ENCODE measurements around the gene TBC1D3K.
"Not testable (repeated sequence)": the region's sequence is repeated elsewhere in the genome, so short reads cannot be mapped to it uniquely, and the experiment has no call there.

The TBC1D3K gene
- total RNA-seq, result 0 to 0.32 (median 0) reads per million in 9 experiments

DNA sequence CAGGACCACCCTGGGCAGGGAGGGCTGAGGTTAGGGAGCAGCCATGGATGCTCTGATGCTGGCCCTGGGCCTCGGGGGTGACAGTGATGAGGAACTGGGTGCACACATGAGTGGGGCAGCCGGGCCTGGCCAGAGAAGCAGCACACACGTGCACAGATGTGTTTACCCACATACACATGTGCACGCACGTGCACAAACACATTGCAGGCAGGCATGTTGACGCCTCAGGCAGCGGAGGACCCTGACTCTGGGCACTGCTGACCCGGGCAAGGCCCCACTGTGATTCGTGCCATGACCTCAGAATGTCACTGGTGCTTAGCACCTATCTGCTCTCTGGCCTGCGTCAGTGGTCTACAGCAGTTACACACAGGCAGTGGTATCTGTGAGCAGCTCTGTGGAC is at the start of gene TBC1D3K:
Gene TBC1D3K (plus strand): TSS at position 301 of the 400 bp plus-strand sequence. CDS start 1,585 bp downstream, outside the sequence.
- not testable (repeated sequence) for H3K27me3 Mint-ChIP-seq; ATAC-seq (replicated peaks); H3K27ac Mint-ChIP-seq; H3K4me3 Mint-ChIP-seq; H3K4me1 Mint-ChIP-seq (ENCODE audit: low read depth in 2 of 2); H3K9me3 Mint-ChIP-seq; DNase-seq; H3K36me3 Mint-ChIP-seq (ENCODE audit: insufficient read depth)

DNA sequence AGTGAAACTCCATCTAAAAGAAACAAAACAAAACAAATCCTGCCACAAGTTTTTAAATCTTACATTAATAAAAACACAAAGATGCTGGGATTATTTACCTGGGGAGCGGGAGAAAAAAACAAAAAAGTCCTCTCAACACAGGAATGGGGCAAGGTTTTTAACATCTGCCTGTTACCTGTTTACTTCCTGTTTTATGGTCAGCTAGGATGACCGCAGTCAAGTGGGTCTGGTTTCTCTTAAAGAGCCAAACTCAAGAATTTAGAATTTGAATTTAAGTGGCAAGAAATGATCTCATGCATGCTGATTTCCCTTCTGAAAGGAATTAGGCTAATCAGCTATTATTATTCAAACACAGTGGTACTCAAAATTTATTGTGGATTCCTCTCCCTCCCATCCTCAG is 39.7 kb upstream of the TBC1D3K start:
- Mint-ChIP-seq H3K4me3 (peak overlapping the region in 1 of 2 donors; percentile 17), H3K4me1 (ENCODE audit: low read depth in 2 of 2) (peaks cover 0 to 2% of the 10 kb centered on the region in 2 donors), H3K27ac (no peak overlapping the region), H3K27me3 (peaks cover 10 to 16% of the 10 kb centered on the region in 2 donors), H3K9me3 (no peaks in the 10 kb centered on the region), H3K36me3 (ENCODE audit: insufficient read depth) (no peaks in the 10 kb centered on the region)
- DNase-seq, result no peak
- no peak for ATAC-seq (replicated peaks)

DNA sequence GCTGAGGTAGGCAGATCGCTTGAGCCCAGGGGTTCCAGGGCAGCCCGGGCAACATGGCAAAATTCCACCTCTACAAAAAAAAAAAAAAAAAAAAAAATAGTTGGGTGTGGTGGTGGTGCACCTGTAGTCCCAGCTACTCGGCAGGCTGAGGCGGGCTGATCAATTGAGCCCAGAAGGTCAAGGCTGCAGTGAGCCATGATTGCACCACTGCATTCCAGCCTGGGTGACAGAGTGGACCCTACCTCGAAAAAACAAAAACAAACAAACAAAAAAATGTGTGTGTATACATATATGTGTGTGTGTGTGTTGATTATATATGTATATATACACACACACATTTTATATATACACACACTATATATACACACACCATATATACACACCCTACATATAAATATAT is 39.1 kb upstream of the TBC1D3K start:
- Mint-ChIP-seq H3K27me3 (peaks cover 17 to 22% of the 10 kb centered on the region in 2 donors), H3K9me3 (no peaks in the 10 kb centered on the region), H3K4me1 (ENCODE audit: low read depth in 2 of 2) (peaks cover 0 to 2% of the 10 kb centered on the region in 2 donors), H3K27ac (no peak overlapping the region), H3K36me3 (ENCODE audit: insufficient read depth) (no peaks in the 10 kb centered on the region), H3K4me3 (no peak overlapping the region)
- DNase-seq, result no peak
- no peak for ATAC-seq (replicated peaks)

DNA sequence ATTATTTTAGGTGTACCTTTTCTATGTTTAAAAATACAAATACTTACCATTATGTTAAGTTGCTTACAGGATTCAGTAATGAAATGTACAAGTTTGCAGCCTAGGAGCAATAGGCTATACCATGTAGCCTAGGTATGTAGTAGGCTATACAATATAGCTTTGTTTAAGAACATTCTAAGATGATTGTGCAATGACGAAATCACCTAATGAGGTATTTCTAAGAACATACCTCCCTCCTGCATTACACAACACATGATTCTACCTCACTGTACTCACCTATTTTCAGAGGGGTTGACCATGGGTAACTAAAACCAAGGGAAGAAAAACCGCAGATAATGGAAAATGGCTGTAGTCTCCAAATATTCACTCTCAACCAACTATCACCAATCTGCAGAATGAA is 35.3 kb upstream of the TBC1D3K start:
- Mint-ChIP-seq H3K27me3 (peaks cover 19 to 23% of the 10 kb centered on the region in 2 donors), H3K27ac (no peak overlapping the region), H3K4me1 (ENCODE audit: low read depth in 2 of 2) (peaks cover 0 to 2% of the 10 kb centered on the region in 2 donors), H3K9me3 (no peaks in the 10 kb centered on the region), H3K36me3 (ENCODE audit: insufficient read depth) (no peaks in the 10 kb centered on the region), H3K4me3 (no peak overlapping the region)
- DNase-seq (no peak), ATAC-seq (replicated peaks) (no peak)

DNA sequence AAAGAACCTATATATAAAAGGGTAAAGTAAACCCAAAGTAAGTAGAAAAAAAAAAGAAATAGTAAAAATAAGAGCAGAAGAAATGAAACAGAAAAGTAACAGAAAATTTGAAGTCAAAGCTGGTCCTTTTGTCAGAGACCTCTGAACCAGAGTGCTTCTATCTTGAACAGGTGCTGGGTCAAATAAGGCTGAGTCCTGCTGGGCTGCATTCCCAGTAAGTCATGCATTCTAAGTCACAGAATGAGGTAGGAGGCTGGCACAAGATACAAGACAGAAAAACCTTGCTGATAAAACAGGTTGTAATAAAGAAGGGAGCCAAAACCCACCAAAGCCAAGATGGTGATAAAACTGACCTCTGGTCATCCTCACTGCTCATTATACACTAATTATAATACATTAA is 27.3 kb upstream of the TBC1D3K start:
- DNase-seq; H3K27me3 Mint-ChIP-seq; H3K36me3 Mint-ChIP-seq (ENCODE audit: insufficient read depth); ATAC-seq (replicated peaks); H3K4me1 Mint-ChIP-seq (ENCODE audit: low read depth in 2 of 2); H3K27ac Mint-ChIP-seq; H3K9me3 Mint-ChIP-seq; H3K4me3 Mint-ChIP-seq: not testable (repeated sequence)

All from effector memory CD8-positive, alpha-beta T cell (primary cell).